ENCODE measurements around the gene APOL5. TPM values are rescaled to one million over a fixed set of nuclear protein-coding genes. Genes with fewer than 3 reads are reported as not detected.

Gene APOL5
- polyA plus RNA-seq, 1 of the 3 experiments (the other 2 are of a cell fraction) = not detected

DNA sequence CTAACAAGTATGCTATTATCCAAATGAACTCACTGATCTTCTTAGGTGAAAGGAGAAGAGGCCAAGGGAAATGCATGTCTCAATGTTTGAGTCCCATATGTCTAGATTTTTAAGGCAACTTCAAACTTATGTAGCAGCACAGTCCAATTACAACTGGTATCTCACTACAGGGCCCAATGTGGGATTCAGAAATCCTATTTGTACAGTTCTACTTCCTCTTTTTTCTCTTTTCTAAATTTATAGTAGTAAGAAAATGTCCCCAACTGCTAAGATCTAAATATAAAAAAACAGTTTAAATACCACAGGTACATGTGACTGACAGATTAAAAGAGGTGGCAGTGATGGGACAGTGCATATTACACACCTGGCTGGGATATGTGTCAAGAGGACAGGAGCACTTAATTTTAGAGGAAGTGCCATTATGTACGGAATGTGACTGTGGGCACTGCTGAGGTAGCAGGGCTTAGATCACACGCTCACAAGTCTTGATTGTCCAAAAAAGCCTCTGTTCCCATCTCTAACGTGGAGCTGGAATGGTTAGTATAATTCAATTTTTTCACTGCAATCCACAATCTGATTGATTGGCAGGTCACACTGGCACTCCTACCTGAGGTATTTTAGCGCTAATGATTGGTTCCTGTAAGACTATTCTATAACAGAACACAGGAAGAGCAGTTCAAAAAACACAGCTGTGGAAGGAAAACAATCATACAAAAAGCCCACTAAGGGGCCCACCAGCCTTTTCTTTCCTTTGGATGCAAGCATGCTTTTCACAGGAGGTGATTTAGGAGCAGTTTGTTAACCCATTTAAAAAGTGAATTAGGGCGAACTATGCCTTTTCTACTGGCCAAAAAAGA is 34.6 kb downstream of the APOL5 start:
- H3K27ac ChIP-seq (ENCODE audit: low read depth in 2 of 2, low read length in 1 of 2) = no peak overlapping the region
- H3K36me3 ChIP-seq (replicated peaks in 1 of 2; ENCODE audit: control insufficient read depth in 1 of 2, insufficient read depth in 2 of 2, low read length in 1 of 2) = peaks cover 48 to 63% of the 10 kb centered on the region in 2 experiments
- peaks cover 11 to 22% of the 10 kb centered on the region in 2 experiments; a peak in 2 of 4 replicates for H3K4me1 ChIP-seq (ENCODE audit: control insufficient read depth in 1 of 2, insufficient read depth in 2 of 2, low read depth in 1 of 2, low read length in 1 of 2)
- DNase-seq = no peak
- H3K9me3 ChIP-seq = no peaks in the 10 kb centered on the region
- 90% methylated on average over 5 of the region's 5 CpGs for WGBS (ENCODE audit: low lambda C conversion rate)
- TF ChIP-seq EP300 (IDR thresholded peaks at IDR 0.05; ENCODE audit: borderline replicate concordance in 1 of 2, low read depth in 1 of 2, low read length in 1 of 2) (no peak), TCF12 (IDR thresholded peaks at IDR 0.05) (no peak), TEAD4 (IDR thresholded peaks at IDR 0.05; ENCODE audit: borderline replicate concordance, insufficient read depth) (no peak)
- TF ChIP-seq, protein P1, sequence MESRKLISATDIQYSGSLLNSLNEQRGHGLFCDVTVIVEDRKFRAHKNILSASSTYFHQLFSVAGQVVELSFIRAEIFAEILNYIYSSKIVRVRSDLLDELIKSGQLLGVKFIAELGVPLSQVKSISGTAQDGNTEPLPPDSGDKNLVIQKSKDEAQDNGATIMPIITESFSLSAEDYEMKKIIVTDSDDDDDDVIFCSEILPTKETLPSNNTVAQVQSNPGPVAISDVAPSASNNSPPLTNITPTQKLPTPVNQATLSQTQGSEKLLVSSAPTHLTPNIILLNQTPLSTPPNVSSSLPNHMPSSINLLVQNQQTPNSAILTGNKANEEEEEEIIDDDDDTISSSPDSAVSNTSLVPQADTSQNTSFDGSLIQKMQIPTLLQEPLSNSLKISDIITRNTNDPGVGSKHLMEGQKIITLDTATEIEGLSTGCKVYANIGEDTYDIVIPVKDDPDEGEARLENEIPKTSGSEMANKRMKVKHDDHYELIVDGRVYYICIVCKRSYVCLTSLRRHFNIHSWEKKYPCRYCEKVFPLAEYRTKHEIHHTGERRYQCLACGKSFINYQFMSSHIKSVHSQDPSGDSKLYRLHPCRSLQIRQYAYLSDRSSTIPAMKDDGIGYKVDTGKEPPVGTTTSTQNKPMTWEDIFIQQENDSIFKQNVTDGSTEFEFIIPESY (IDR thresholded peaks at IDR 0.05; ENCODE audit: borderline replicate concordance, low read depth) = no peak
- H3K9me2 ChIP-seq = no peaks in the 10 kb centered on the region
- H3K79me2 ChIP-seq (ENCODE audit: insufficient read depth) = peaks cover 15% of the 10 kb centered on the region
- H4K20me1 ChIP-seq (ENCODE audit: insufficient read depth) = 0 out of 2 replicates have a peak, but pooled peaks cover 3% of the 10 kb centered on the region
- H3K27me3 ChIP-seq (ENCODE audit: insufficient read depth) = no peaks in the 10 kb centered on the region
- no peak overlapping the region for H3K4me2 ChIP-seq
- H3K4me3 ChIP-seq (ENCODE audit: low read depth in 2 of 2, low read length in 1 of 2) = no peak overlapping the region
- ChIA-PET CTCF (interaction anchor here (0.9 to 1.5 kb wide), 2 partner anchors 9 to 91 kb away, joined by 3 read pairs; no protein-coding TSS in a partner anchor), POLR2A (no interaction called here)
- no peak overlapping the region for H3K9ac ChIP-seq
- peaks cover 13% of the 10 kb centered on the region for H3F3A ChIP-seq (replicated peaks; ENCODE audit: insufficient read depth)
- no peak overlapping the region for H2AFZ ChIP-seq (ENCODE audit: low read depth)

DNA sequence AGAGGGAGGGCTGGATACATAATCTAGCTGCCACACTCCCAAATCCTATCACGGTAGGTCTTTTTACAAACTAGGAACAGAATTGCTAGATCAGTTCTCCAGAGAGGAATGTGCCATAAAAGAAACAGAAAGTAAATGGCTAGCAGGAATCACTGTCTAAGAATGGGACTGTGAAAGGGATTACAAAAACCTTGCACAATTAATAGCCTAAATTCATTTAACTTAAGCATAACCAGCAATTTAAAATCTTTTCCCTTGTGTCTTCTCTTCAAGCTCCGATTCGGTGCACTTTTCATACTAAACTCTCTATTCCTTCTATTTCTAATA is 35.2 kb downstream of the APOL5 start:
- Histone ChIP-seq H3K4me3 (ENCODE audit: low read depth in 2 of 2, low read length in 1 of 2) (no peak overlapping the region), H3F3A (replicated peaks; ENCODE audit: insufficient read depth) (peaks cover 9% of the 10 kb centered on the region), H3K9ac (no peak overlapping the region), H3K36me3 (replicated peaks in 1 of 2; ENCODE audit: control insufficient read depth in 1 of 2, insufficient read depth in 2 of 2, low read length in 1 of 2) (peaks cover 54 to 69% of the 10 kb centered on the region in 2 experiments), H3K79me2 (ENCODE audit: insufficient read depth) (peaks cover 15% of the 10 kb centered on the region), H2AFZ (ENCODE audit: low read depth) (no peak overlapping the region), H3K4me1 (ENCODE audit: control insufficient read depth in 1 of 2, insufficient read depth in 2 of 2, low read depth in 1 of 2, low read length in 1 of 2) (peaks cover 11 to 20% of the 10 kb centered on the region in 2 experiments; a peak in 2 of 4 replicates), H4K20me1 (ENCODE audit: insufficient read depth) (no peaks in the 10 kb centered on the region), H3K27ac (ENCODE audit: low read depth in 2 of 2, low read length in 1 of 2) (no peak overlapping the region), H3K27me3 (ENCODE audit: insufficient read depth) (no peaks in the 10 kb centered on the region), H3K9me3 (no peaks in the 10 kb centered on the region), H3K9me2 (no peaks in the 10 kb centered on the region), H3K4me2 (no peak overlapping the region)
- ChIA-PET CTCF (interaction anchor here (0.6 kb wide), 1 partner anchor 86 kb away, joined by 3 read pairs; no protein-coding TSS in a partner anchor), POLR2A (no interaction called here)
- TF ChIP-seq YY1 (IDR thresholded peaks at IDR 0.05; ENCODE audit: low read depth) (no peak), POLR2AphosphoS5 (IDR thresholded peaks at IDR 0.05; ENCODE audit: low read depth, low read length) (no peak), FOXJ3 (CRISPR knock-in tag; IDR thresholded peaks at IDR 0.05) (no peak), NRF1 (IDR thresholded peaks at IDR 0.05; ENCODE audit: low read depth, low read length) (no peak), FOXM1 (IDR thresholded peaks at IDR 0.05; ENCODE audit: low read depth) (no peak), EZH2phosphoT487 (IDR thresholded peaks at IDR 0.05; ENCODE audit: borderline replicate concordance, low read depth) (no peak), RXRA (IDR thresholded peaks at IDR 0.05; ENCODE audit: borderline replicate concordance, low read depth) (no peak), EP300 (IDR thresholded peaks at IDR 0.05; ENCODE audit: borderline replicate concordance in 1 of 2, low read depth in 1 of 2, low read length in 1 of 2) (no peak), ELF1 (IDR thresholded peaks at IDR 0.05) (no peak), MEF2A (IDR thresholded peaks at IDR 0.05; ENCODE audit: borderline replicate concordance, low read depth) (no peak), SIN3A (IDR thresholded peaks at IDR 0.05; ENCODE audit: borderline replicate concordance, low read depth, low read length) (no peak), NFIC (IDR thresholded peaks at IDR 0.05; ENCODE audit: borderline replicate concordance) (no peak), GABPA (IDR thresholded peaks at IDR 0.05; ENCODE audit: low read depth) (no peak), JUND (IDR thresholded peaks at IDR 0.05) (no peak)
- TF ChIP-seq, protein P2, sequence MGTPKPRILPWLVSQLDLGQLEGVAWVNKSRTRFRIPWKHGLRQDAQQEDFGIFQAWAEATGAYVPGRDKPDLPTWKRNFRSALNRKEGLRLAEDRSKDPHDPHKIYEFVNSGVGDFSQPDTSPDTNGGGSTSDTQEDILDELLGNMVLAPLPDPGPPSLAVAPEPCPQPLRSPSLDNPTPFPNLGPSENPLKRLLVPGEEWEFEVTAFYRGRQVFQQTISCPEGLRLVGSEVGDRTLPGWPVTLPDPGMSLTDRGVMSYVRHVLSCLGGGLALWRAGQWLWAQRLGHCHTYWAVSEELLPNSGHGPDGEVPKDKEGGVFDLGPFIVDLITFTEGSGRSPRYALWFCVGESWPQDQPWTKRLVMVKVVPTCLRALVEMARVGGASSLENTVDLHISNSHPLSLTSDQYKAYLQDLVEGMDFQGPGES (IDR thresholded peaks at IDR 0.05; ENCODE audit: low read depth, low read length) = no peak
- TF ChIP-seq, protein P3, sequence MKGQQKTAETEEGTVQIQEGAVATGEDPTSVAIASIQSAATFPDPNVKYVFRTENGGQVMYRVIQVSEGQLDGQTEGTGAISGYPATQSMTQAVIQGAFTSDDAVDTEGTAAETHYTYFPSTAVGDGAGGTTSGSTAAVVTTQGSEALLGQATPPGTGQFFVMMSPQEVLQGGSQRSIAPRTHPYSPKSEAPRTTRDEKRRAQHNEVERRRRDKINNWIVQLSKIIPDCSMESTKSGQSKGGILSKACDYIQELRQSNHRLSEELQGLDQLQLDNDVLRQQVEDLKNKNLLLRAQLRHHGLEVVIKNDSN (IDR thresholded peaks at IDR 0.05; ENCODE audit: borderline replicate concordance, low read depth) = no peak
- no peak for DNase-seq
- WGBS (ENCODE audit: low lambda C conversion rate) = 94% methylated on average over 3 of the region's 3 CpGs
